HCT116 (cell line): ENCODE results near the gene TPI1.

Experiments
- CEBPB ChIP-seq: IDR thresholded peaks from 2 replicates; pipeline ENCODE4 v1.6.1; 2012; ENCODE audit warnings: low read depth
- CTCF ChIP-seq, 3 experiments: fragments of 200-600 bp in 1 of 3; sonication (generic) in 1 of 3; IDR thresholded peaks in 2 of 3; conservative IDR thresholded peaks in 1 of 3; 2 replicates each; pipeline ENCODE4 v1.5.1; 2012 to 2017; ENCODE audit warnings: low read depth in 2 of 3, low read length in 2 of 3, antibody characterized with exemption in 1 of 3, borderline replicate concordance in 1 of 3, control low read depth in 1 of 3, mild to moderate bottlenecking in 1 of 3, mixed read lengths in 1 of 3, mixed run types in 1 of 3, moderate library complexity in 1 of 3; ENCODE audit not compliant: insufficient read depth in 1 of 3
- EGR1 ChIP-seq: IDR thresholded peaks from 2 replicates; pipeline ENCODE4 v1.6.1; 2012; ENCODE audit warnings: low read depth
- ELF1 ChIP-seq: IDR thresholded peaks from 2 replicates; pipeline ENCODE4 v1.6.1; 2012; ENCODE audit warnings: low read depth, borderline replicate concordance
- FOSL1 ChIP-seq: IDR thresholded peaks from 2 replicates; pipeline ENCODE4 v1.6.1; 2012; ENCODE audit warnings: low read depth
- POLR2A ChIP-seq: IDR thresholded peaks from 2 replicates; pipeline ENCODE4 v1.7.0; 2011; ENCODE audit warnings: borderline replicate concordance; ENCODE audit not compliant: insufficient read depth, insufficient read length; ENCODE audit errors: extremely low read depth
- REST ChIP-seq: IDR thresholded peaks from 2 replicates; pipeline ENCODE4 v1.6.1; 2012; ENCODE audit warnings: low read depth
- YY1 ChIP-seq: IDR thresholded peaks from 2 replicates; pipeline ENCODE4 v1.6.1; 2011; ENCODE audit warnings: low read length, low read depth, moderate library complexity, mild to moderate bottlenecking; ENCODE audit not compliant: insufficient replicate concordance; ENCODE audit errors: extremely low read depth

- TF ChIP-seq CEBPB (no peak), CTCF (IDR thresholded peaks at IDR 0.05 in 2 of 3, conservative IDR thresholded peaks at IDR 0.05 in 1 of 3; ENCODE audit: borderline replicate concordance in 1 of 3, insufficient read depth in 1 of 3, low read depth in 2 of 3, low read length in 2 of 3) (no peak), REST (no peak), YY1 (no peak), ELF1 (no peak), FOSL1 (no peak), EGR1 (no peak), POLR2A (no peak)
Measured at GRCh38 chr12:6818222-6818621, 49.1 kb upstream of the TPI1 start.
